IMR-90 (cell line): ENCODE results near the gene SF3B2.

Experiments used
- CEBPB ChIP-seq: IDR thresholded peaks from 2 replicates; pipeline ENCODE4 v1.6.1; 2012; ENCODE audit warnings: low read depth, low read length, improper control_type of control experiment
- CTCF ChIP-seq: conservative IDR thresholded peaks from 2 replicates; pipeline ENCODE4 v1.5.1; 2012; ENCODE audit warnings: mild to moderate bottlenecking, low read depth, low read length, improper control_type of control experiment
- POLR2A ChIP-seq: IDR thresholded peaks from 2 replicates; pipeline ENCODE4 v1.6.1; 2012; ENCODE audit warnings: mild to moderate bottlenecking, low read depth, low read length

- no peak for TF ChIP-seq POLR2A
- no peak for TF ChIP-seq CTCF
- TF ChIP-seq CEBPB = no peak
Measured at GRCh38 chr11:66003291-66003690, 48.9 kb upstream of the SF3B2 start.
